GM12878 (cell line): ENCODE measurements around the gene ZNF425. TPM values are rescaled to one million over a fixed set of nuclear protein-coding genes. Genes with fewer than 3 reads are reported as not detected.

Source experiments
- CBX3 ChIP-seq: fragments of 200-600 bp; sonication (generic); IDR thresholded peaks from 2 replicates; pipeline ENCODE4 v1.6.1; 2016; ENCODE audit warnings: low read depth, borderline replicate concordance
- CBX5 ChIP-seq: sonication (generic); IDR thresholded peaks from 2 replicates; pipeline ENCODE4 v1.6.1; 2016; ENCODE audit warnings: low read depth, moderate library complexity, mild to moderate bottlenecking, inconsistent platforms
- CREM ChIP-seq: IDR thresholded peaks from 2 replicates; pipeline ENCODE4 v1.6.1; 2014; ENCODE audit warnings: antibody characterized with exemption, low read depth
- ELK1 ChIP-seq: IDR thresholded peaks from 2 replicates; pipeline ENCODE4 v1.6.1; 2012; ENCODE audit warnings: low read depth, low read length, improper control_type of control experiment
- EP300 ChIP-seq, 2 experiments: fragments of 150-350 bp in 1 of 2; IDR thresholded peaks; 2 replicates each; pipeline ENCODE4 v1.6.1; 2011 to 2012; ENCODE audit warnings: low read depth in 2 of 2, low read length in 2 of 2, borderline replicate concordance in 1 of 2, improper control_type of control experiment in 1 of 2, inconsistent platforms in 1 of 2; ENCODE audit not compliant: control insufficient read depth in 1 of 2
- HCFC1 ChIP-seq: fragments of 150-350 bp; IDR thresholded peaks from 2 replicates; pipeline ENCODE4 v1.6.1; 2014; ENCODE audit warnings: low read length
- HDAC6 ChIP-seq: fragments of 200-600 bp; sonication (generic); IDR thresholded peaks from one replicate; pipeline ENCODE4 v1.8.0; 2017; ENCODE audit warnings: antibody characterized with exemption; ENCODE audit not compliant: unreplicated experiment
- IRF4 ChIP-seq: IDR thresholded peaks from 2 replicates; pipeline ENCODE4 v1.6.1; 2011; ENCODE audit warnings: low read depth, low read length
- KDM1A ChIP-seq: fragments of 200-600 bp; sonication (generic); IDR thresholded peaks from 2 replicates; pipeline ENCODE4 v1.6.1; 2016; ENCODE audit warnings: borderline replicate concordance
- KLF5 ChIP-seq: fragments of 450-650 bp; IDR thresholded peaks from 2 replicates; pipeline ENCODE4 v1.6.1; 2014; ENCODE audit warnings: mild to moderate bottlenecking; ENCODE audit not compliant: partially characterized antibody
- NFIC ChIP-seq: IDR thresholded peaks from 2 replicates; pipeline ENCODE4 v1.6.1; 2012; ENCODE audit warnings: low read depth, mild to moderate bottlenecking, inconsistent platforms, low read length, moderate library complexity
- NRF1 ChIP-seq: conservative IDR thresholded peaks from 2 replicates; pipeline ENCODE4 v1.6.1; 2011; ENCODE audit warnings: mild to moderate bottlenecking, low read depth, low read length, improper control_type of control experiment
- PAX5 ChIP-seq: IDR thresholded peaks from 2 replicates; pipeline ENCODE4 v1.6.1; 2011; ENCODE audit warnings: low read depth, low read length, borderline replicate concordance
- POLR2A ChIP-seq: IDR thresholded peaks from 2 replicates; pipeline ENCODE4 v1.6.1; 2011; ENCODE audit warnings: low read depth, mild to moderate bottlenecking, low read length
- SIN3A ChIP-seq: IDR thresholded peaks from 2 replicates; pipeline ENCODE4 v1.6.1; 2012; ENCODE audit warnings: low read depth, low read length, improper control_type of control experiment
- SIX5 ChIP-seq: IDR thresholded peaks from 2 replicates; pipeline ENCODE4 v1.6.1; 2011; ENCODE audit warnings: mild to moderate bottlenecking, low read depth, low read length, moderate library complexity; ENCODE audit not compliant: severe bottlenecking
- SMARCA5 ChIP-seq: fragments of 450-650 bp; IDR thresholded peaks from 2 replicates; pipeline ENCODE4 v1.6.1; 2017; ENCODE audit warnings: mild to moderate bottlenecking
- SMC3 ChIP-seq: IDR thresholded peaks from 2 replicates; pipeline ENCODE4 v1.6.1; 2011; ENCODE audit warnings: low read length, improper control_type of control experiment, borderline replicate concordance
- SP1 ChIP-seq: IDR thresholded peaks from one replicate; pipeline ENCODE4 v1.6.1; 2011; ENCODE audit warnings: low read depth, low read length
- SREBF2 ChIP-seq: IDR thresholded peaks from 2 replicates; pipeline ENCODE4 v1.6.1; 2012; ENCODE audit warnings: mild to moderate bottlenecking, low read length
- USF2 ChIP-seq: IDR thresholded peaks from 2 replicates; pipeline ENCODE4 v1.6.1; 2011; ENCODE audit warnings: low read depth, low read length, improper control_type of control experiment, borderline replicate concordance
- ZNF207 ChIP-seq: fragments of 450-650 bp; IDR thresholded peaks from 2 replicates; pipeline ENCODE4 v1.6.1; 2014; ENCODE audit warnings: antibody characterized with exemption, mild to moderate bottlenecking, borderline replicate concordance
- ZNF217 ChIP-seq: fragments of 450-650 bp; IDR thresholded peaks from 2 replicates; pipeline ENCODE4 v1.6.1; 2017; ENCODE audit warnings: antibody characterized with exemption, mild to moderate bottlenecking
- ZZZ3 ChIP-seq: IDR thresholded peaks from 2 replicates; pipeline ENCODE4 v1.6.1; 2011; ENCODE audit warnings: low read depth; ENCODE audit not compliant: control insufficient read depth, insufficient read length
- polyA plus RNA-seq, 11 experiments: library from polyadenylated mRNA; depleted of rRNA in 4 of 11; unstranded in 6 of 11; stranded (reverse) in 5 of 11; fragments of >200 nt; fragmentation: Nextera tagmentation in 4 of 11; fragmentation: Illumina TruSeq in 1 of 11; extraction: Ambion mirVana in 4 of 11; extraction: Trizol in 1 of 11; gene quantifications; 1 replicate in 1 of 11; 2 replicates in 10 of 11; pipeline versions ENCODE4 v1.2.1 to v1.2.3, GENCODE V29; 2011 to 2016; ENCODE audit warnings: inconsistent platforms in 2 of 11, missing spikeins in 2 of 11, low read depth in 1 of 11
- total RNA-seq, 4 experiments: library from RNA; depleted of rRNA in 3 of 4; stranded (reverse); fragments of >200 nt in 3 of 4; fragmentation: Illumina TruSeq in 1 of 4; extraction: Trizol in 1 of 4; gene quantifications; 2 replicates each; pipeline versions ENCODE4 v1.2.1 to v1.2.3, GENCODE V29; 2013 to 2021
- TF ChIP-seq, protein P1 (sequence below): fragments of 150-350 bp; IDR thresholded peaks from 2 replicates; pipeline ENCODE4 v1.6.1; 2016; ENCODE audit warnings: low read depth, low read length
- TF ChIP-seq, protein P2 (sequence below): fragments of 450-650 bp; IDR thresholded peaks from 2 replicates; pipeline ENCODE4 v1.6.1; 2016; ENCODE audit warnings: mild to moderate bottlenecking

ZNF425 gene
- total and polyA plus RNA-seq, 10 of the 15 experiments (the other 5 are each of a cell fraction or from before 2014, with no cell fraction given): 0.19 to 1.8 (median 0.91) TPM

DNA sequence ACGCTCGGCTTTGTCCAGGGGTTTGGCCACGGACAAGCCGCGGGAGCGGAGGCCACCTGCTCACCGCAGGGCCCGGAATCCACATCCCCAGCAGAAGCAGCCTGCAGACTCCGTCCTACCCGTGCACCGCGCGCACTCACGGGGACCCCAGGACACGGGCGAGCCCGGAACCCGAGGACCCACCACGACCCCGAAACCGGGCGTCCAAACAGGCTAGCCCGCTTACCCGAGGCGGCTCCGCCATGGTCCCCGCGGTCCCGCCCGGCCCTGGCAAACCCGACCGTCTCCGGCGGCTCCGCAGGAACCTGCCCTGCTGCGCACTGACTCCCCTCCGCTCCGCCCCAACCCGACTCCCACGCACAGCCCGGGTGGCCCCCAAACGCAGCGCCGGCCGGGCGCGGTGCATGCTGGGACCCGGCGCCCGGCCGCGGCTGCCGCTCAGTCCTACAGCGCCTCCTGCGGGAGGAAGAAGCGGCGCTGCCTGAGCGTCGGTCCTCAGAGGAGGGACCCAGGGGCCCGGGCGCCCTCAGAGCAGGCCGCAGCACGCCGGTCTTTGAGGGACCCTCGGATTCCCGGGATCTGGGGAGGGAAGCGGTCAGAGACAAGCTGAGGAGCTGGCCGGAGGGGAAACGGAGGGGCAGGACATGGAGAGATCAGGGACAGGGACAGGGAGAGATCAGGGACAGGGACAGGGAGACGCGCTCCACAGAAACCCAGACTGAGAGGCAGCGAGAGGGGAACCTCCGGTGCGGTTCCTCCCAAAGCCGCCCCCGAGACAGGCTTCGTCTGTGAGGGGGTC is 35.5 kb downstream of the ZNF425 start, which contains the start of gene ZNF786 (continued):
- TF ChIP-seq ZZZ3: no peak
- no peak for TF ChIP-seq IRF4
- no peak; the same call in 1 of the 2 replicates for TF ChIP-seq CBX5
- TF ChIP-seq ZNF217: no peak
- TF ChIP-seq ZNF207: no peak; the same call in 1 of the 2 replicates
- peak; percentile 49; the same call in 1 of the 2 replicates for TF ChIP-seq CREM
- TF ChIP-seq NFIC: no peak
- TF ChIP-seq, protein P1, sequence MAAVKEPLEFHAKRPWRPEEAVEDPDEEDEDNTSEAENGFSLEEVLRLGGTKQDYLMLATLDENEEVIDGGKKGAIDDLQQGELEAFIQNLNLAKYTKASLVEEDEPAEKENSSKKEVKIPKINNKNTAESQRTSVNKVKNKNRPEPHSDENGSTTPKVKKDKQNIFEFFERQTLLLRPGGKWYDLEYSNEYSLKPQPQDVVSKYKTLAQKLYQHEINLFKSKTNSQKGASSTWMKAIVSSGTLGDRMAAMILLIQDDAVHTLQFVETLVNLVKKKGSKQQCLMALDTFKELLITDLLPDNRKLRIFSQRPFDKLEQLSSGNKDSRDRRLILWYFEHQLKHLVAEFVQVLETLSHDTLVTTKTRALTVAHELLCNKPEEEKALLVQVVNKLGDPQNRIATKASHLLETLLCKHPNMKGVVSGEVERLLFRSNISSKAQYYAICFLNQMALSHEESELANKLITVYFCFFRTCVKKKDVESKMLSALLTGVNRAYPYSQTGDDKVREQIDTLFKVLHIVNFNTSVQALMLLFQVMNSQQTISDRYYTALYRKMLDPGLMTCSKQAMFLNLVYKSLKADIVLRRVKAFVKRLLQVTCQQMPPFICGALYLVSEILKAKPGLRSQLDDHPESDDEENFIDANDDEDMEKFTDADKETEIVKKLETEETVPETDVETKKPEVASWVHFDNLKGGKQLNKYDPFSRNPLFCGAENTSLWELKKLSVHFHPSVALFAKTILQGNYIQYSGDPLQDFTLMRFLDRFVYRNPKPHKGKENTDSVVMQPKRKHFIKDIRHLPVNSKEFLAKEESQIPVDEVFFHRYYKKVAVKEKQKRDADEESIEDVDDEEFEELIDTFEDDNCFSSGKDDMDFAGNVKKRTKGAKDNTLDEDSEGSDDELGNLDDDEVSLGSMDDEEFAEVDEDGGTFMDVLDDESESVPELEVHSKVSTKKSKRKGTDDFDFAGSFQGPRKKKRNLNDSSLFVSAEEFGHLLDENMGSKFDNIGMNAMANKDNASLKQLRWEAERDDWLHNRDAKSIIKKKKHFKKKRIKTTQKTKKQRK: no peak
- TF ChIP-seq HCFC1: peak; percentile 55
- TF ChIP-seq SMC3: peak; percentile 57
- peak; percentile 17; the same call in 1 of the 2 replicates for TF ChIP-seq NRF1
- TF ChIP-seq SIN3A: no peak
- TF ChIP-seq KDM1A: no peak
- 0 out of 4 replicates have a peak, but pooled peaks of 1 of the 2 experiments have one; percentile 9 for TF ChIP-seq EP300 (IDR thresholded peaks at IDR 0.05; ENCODE audit: borderline replicate concordance in 1 of 2, control insufficient read depth in 1 of 2, low read depth in 2 of 2, low read length in 2 of 2)
- peak; percentile 36 for TF ChIP-seq KLF5
- TF ChIP-seq CBX3: no peak
- peak; percentile 9 for TF ChIP-seq SP1
- TF ChIP-seq HDAC6: no peak
- TF ChIP-seq ELK1: no peak
- TF ChIP-seq, protein P2, sequence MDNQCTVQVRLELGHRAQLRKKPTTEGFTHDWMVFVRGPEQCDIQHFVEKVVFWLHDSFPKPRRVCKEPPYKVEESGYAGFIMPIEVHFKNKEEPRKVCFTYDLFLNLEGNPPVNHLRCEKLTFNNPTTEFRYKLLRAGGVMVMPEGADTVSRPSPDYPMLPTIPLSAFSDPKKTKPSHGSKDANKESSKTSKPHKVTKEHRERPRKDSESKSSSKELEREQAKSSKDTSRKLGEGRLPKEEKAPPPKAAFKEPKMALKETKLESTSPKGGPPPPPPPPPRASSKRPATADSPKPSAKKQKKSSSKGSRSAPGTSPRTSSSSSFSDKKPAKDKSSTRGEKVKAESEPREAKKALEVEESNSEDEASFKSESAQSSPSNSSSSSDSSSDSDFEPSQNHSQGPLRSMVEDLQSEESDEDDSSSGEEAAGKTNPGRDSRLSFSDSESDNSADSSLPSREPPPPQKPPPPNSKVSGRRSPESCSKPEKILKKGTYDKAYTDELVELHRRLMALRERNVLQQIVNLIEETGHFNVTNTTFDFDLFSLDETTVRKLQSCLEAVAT: no peak
- TF ChIP-seq USF2: no peak
- peak; percentile 95 for TF ChIP-seq SMARCA5
- no peak; the same call in 1 of the 2 replicates for TF ChIP-seq PAX5
- peak; percentile 98 for TF ChIP-seq POLR2A
- no peak for TF ChIP-seq SIX5
- TF ChIP-seq SREBF2: no peak
